Measurements from ENCODE around the gene PTER.

Gene PTER

DNA sequence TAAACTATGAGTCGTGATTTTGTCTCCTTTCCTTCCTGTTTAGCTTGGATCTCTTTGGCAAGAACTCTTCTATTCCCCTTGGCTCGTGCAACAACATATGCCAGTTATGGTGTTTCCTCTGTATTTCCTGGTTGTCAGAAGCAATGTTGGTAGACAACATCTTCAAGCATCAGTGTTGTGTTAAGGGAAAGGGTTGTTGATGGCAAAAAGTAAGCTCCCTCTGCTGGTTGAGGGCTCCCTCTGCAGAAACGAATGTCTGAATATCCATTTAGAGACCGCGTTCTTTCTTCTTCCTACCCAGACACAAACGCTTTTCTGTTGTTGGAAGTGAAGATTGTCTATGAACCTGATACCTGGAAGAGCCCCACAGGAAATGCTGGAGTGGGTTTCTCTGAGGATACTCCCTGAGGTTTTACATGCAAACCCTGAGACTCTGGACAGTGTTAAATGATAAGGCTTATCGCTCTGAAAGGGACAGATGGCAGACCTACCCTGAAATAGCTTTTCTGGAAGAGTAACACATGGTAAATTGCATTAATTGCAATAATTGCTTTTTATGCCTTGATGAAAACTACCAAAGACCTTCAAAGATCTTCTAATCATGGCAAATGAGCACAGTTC is 108.4 kb downstream of the PTER start:
- no peak for DNase-seq

DNA sequence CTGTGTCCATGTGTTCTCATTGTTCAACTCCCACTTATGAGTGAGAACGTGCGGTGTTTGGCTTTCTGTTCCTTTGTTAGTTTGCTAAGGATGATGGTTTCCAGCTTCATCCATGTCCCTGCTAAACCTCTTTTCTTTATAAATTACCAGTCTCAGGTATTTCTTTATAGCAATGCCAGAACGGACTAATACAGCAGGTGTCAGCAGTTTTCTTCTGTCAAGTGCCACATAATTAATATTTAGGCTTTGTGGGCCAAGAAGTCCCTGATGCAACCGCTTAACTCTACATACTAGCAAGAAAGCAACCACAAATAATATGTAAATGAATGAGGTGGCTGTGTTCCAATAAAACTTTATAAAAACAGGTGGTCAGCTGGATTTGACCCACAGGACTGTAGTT is 111.2 kb downstream of the PTER start:
- no peak for DNase-seq

DNA sequence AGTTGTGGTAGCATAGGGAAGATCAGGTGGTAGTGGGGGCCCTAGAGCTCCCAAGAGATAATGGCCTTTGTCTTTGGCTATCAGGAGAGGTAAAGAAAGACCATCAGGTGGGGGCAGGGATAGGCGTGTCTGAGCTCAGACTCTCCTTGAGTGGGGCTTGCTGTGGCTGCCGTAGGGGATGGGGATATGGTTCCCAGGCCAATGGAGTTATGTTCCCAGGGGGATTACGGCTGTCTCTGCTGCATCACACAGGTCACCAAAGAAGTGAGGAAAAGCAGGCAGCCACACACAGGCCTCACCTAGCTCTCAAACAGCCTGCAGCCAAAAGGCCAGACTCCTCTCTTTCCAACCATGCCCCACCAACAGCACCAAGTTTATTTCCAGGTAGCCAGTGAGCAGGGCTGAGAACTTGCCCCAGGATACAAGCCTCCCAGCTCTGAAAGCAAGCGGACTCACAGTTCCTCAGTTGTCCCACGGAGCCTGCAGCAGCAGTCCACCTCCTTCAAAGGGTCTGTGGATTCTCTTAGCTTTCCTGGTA is 122.5 kb downstream of the PTER start:
- DNase-seq, result no peak

DNA sequence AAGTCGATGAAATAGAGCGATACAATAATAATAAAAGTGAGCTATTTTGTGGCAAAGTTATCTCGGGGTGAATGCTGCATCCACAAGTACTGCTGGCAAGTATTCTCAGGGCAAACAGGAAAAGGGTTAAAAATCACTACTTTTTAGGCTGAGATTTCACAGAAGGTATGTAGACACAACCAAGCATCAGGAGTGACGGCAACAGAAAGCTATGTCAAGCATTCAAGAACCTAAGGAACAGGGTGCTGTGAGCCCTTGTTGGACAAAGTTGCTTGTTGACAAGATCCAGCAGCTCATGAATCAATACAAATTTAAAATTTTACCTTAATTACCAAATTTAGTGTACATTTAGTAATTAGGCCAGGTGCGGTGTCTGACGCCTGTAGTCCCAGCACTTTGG is 126.1 kb downstream of the PTER start:
- no peak for DNase-seq

All from activated gamma-delta T cell (primary cell).